Measurements from ENCODE around the gene GRM3. TPM values are rescaled to one million over a fixed set of nuclear protein-coding genes. Genes with fewer than 3 reads are reported as not detected.

The GRM3 gene
- polyA plus RNA-seq, 1 of the 3 experiments (the other 2 are of a cell fraction) = not detected

DNA sequence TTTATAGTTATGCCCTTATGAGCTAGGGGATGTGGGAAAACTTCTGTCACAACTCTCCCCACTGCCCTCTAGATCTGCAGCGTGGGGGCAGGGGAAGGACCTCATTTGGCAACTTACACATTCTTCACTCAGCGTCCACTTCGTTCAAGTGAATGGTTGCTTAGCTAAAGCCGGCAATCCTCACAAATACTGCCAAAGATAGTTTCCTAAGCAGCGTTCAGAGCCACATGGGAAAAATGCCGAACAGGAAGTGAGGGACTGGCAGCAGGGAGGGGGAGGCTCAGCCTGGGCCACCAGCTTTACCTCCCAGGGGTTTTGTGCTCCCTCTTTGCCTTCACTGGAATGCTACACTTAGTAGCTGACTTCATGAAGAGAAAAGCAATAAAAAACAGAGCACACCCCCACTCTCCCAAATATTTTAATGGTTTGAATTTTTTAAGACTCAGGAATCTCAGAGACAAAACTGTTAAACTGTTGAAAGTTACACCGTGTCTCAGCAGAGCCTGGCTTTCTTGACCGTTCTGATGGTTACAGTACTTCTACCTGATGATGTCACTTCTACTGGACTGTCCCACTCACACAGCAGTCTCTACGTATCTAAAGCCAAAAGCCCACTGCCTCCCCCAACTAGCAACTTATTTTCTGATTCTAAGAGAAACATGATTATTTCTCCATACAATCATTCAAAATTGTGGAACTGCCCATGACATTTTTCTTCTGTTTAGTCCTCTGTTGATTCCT is 10.4 kb downstream of the GRM3 start:
- Histone ChIP-seq H3K9me2 (no peaks in the 10 kb centered on the region), H3K4me2 (peak overlapping the region; percentile 9; the same call in 1 of the 2 replicates), H3K79me2 (ENCODE audit: insufficient read depth) (no peaks in the 10 kb centered on the region), H3K4me1 (ENCODE audit: control insufficient read depth in 1 of 2, insufficient read depth in 2 of 2, low read depth in 1 of 2, low read length in 1 of 2) (no peaks in the 10 kb centered on the region), H3F3A (replicated peaks; ENCODE audit: insufficient read depth) (no peaks in the 10 kb centered on the region), H3K9me3 (no peaks in the 10 kb centered on the region), H4K20me1 (ENCODE audit: insufficient read depth) (no peaks in the 10 kb centered on the region), H3K27ac (ENCODE audit: low read depth in 2 of 2, low read length in 1 of 2) (no peak overlapping the region), H3K36me3 (replicated peaks in 1 of 2; ENCODE audit: control insufficient read depth in 1 of 2, insufficient read depth in 2 of 2, low read length in 1 of 2) (no peaks in the 10 kb centered on the region), H2AFZ (ENCODE audit: low read depth) (peak overlapping the region; percentile 9; the same call in 1 of the 2 replicates), H3K27me3 (ENCODE audit: insufficient read depth) (no peaks in the 10 kb centered on the region), H3K9ac (no peak overlapping the region), H3K4me3 (ENCODE audit: low read depth in 2 of 2, low read length in 1 of 2) (0 out of 4 replicates have a peak overlapping the region, but pooled peaks of 1 of the 2 experiments have one; percentile 8)
- ChIA-PET POLR2A (no interaction called here), CTCF (interaction anchor here (0.6 kb wide), 1 partner anchor 759 kb away, joined by 3 read pairs; no protein-coding TSS in a partner anchor)
- no peak for DNase-seq
- TF ChIP-seq USF1 (IDR thresholded peaks at IDR 0.05; ENCODE audit: borderline replicate concordance, low read depth) (no peak), MEF2A (IDR thresholded peaks at IDR 0.05; ENCODE audit: borderline replicate concordance, low read depth) (no peak), ELF1 (IDR thresholded peaks at IDR 0.05) (no peak), FOXM1 (IDR thresholded peaks at IDR 0.05; ENCODE audit: low read depth) (no peak), RAD21 (IDR thresholded peaks at IDR 0.05; ENCODE audit: low read length) (no peak), GATA2 (CRISPR knock-in tag; IDR thresholded peaks at IDR 0.05) (no peak), RXRA (IDR thresholded peaks at IDR 0.05; ENCODE audit: borderline replicate concordance, low read depth) (no peak), POLR2AphosphoS5 (IDR thresholded peaks at IDR 0.05; ENCODE audit: low read depth, low read length) (no peak), NRF1 (IDR thresholded peaks at IDR 0.05; ENCODE audit: low read depth, low read length) (no peak), SMC3 (IDR thresholded peaks at IDR 0.05; ENCODE audit: low read depth, low read length) (no peak), YY1 (IDR thresholded peaks at IDR 0.05; ENCODE audit: low read depth) (no peak), EZH2phosphoT487 (IDR thresholded peaks at IDR 0.05; ENCODE audit: borderline replicate concordance, low read depth) (no peak), CHD2 (IDR thresholded peaks at IDR 0.05; ENCODE audit: low read length, partially characterized antibody) (no peak), RFX5 (IDR thresholded peaks at IDR 0.05; ENCODE audit: low read length) (no peak), MXI1 (IDR thresholded peaks at IDR 0.05; ENCODE audit: low read depth, low read length) (no peak), SIN3A (IDR thresholded peaks at IDR 0.05; ENCODE audit: borderline replicate concordance, low read depth, low read length) (no peak)
- TF ChIP-seq, protein P1, sequence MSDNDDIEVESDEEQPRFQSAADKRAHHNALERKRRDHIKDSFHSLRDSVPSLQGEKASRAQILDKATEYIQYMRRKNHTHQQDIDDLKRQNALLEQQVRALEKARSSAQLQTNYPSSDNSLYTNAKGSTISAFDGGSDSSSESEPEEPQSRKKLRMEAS (IDR thresholded peaks at IDR 0.05; ENCODE audit: low read depth) = no peak
- TF ChIP-seq, protein P2, sequence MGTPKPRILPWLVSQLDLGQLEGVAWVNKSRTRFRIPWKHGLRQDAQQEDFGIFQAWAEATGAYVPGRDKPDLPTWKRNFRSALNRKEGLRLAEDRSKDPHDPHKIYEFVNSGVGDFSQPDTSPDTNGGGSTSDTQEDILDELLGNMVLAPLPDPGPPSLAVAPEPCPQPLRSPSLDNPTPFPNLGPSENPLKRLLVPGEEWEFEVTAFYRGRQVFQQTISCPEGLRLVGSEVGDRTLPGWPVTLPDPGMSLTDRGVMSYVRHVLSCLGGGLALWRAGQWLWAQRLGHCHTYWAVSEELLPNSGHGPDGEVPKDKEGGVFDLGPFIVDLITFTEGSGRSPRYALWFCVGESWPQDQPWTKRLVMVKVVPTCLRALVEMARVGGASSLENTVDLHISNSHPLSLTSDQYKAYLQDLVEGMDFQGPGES (IDR thresholded peaks at IDR 0.05; ENCODE audit: low read depth, low read length) = no peak
- TF ChIP-seq, protein P3, sequence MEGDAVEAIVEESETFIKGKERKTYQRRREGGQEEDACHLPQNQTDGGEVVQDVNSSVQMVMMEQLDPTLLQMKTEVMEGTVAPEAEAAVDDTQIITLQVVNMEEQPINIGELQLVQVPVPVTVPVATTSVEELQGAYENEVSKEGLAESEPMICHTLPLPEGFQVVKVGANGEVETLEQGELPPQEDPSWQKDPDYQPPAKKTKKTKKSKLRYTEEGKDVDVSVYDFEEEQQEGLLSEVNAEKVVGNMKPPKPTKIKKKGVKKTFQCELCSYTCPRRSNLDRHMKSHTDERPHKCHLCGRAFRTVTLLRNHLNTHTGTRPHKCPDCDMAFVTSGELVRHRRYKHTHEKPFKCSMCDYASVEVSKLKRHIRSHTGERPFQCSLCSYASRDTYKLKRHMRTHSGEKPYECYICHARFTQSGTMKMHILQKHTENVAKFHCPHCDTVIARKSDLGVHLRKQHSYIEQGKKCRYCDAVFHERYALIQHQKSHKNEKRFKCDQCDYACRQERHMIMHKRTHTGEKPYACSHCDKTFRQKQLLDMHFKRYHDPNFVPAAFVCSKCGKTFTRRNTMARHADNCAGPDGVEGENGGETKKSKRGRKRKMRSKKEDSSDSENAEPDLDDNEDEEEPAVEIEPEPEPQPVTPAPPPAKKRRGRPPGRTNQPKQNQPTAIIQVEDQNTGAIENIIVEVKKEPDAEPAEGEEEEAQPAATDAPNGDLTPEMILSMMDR (IDR thresholded peaks at IDR 0.05) = no peak
- WGBS (ENCODE audit: low lambda C conversion rate) = 20% methylated on average over 9 of the region's 9 CpGs

Measured in SK-N-SH (cell line).